ENCODE results near the gene AGMAT. TPM values are rescaled to one million over a fixed set of nuclear protein-coding genes. Genes with fewer than 3 reads are reported as not detected.
A peak's percentile ranks its signal among the peaks of the same experiment; 100 is the strongest.

The AGMAT gene
- total and polyA plus RNA-seq, 2 of the 13 experiments (the other 11 are each of a cell fraction or from before 2014, with no cell fraction given), result 59.1 to 174 TPM

GRCh38 chr1:15624133-15624714, 39.4 kb upstream of the AGMAT start (continued):
- TF ChIP-seq USF2 (IDR thresholded peaks at IDR 0.05; ENCODE audit: low read depth, low read length), result no peak
- no peak for TF ChIP-seq USF2 (CRISPR knock-in tag; IDR thresholded peaks at IDR 0.05; ENCODE audit: borderline replicate concordance)
- TF ChIP-seq REPIN1 (CRISPR knock-in tag; IDR thresholded peaks at IDR 0.05; ENCODE audit: borderline replicate concordance, low read depth), result no peak
- peak; percentile 80 for TF ChIP-seq ZNF121 (CRISPR knock-in tag; IDR thresholded peaks at IDR 0.05)

GRCh38 chr1:15623435-15623834, 38.6 kb upstream of the AGMAT start:
- WGBS (ENCODE audit: low lambda C conversion rate), result 86% methylated on average over 6 of the region's 6 CpGs
- Histone ChIP-seq H3K4me1 (ENCODE audit: insufficient read depth, low read length) (peaks cover 81% of the 10 kb centered on the region), H3K79me2 (ENCODE audit: insufficient read depth, low read length) (peaks cover 93% of the 10 kb centered on the region), H2AFZ (ENCODE audit: low read length) (no peak overlapping the region), H3K9me3 (ENCODE audit: low read length) (no peaks in the 10 kb centered on the region), H3K36me3 (replicated peaks in 1 of 2; ENCODE audit: control insufficient read depth in 1 of 2, insufficient read depth in 2 of 2, low read length in 2 of 2) (peaks cover 11 to 37% of the 10 kb centered on the region in 2 experiments), H3K4me2 (ENCODE audit: low read depth, low read length) (no peak overlapping the region), H4K20me1 (ENCODE audit: insufficient read depth, low read length) (peaks cover 86% of the 10 kb centered on the region), H3K4me3 (replicated peaks in 1 of 3; ENCODE audit: insufficient read depth in 1 of 3, low read depth in 2 of 3, low read length in 3 of 3) (no peak overlapping the region), H3K9ac (ENCODE audit: insufficient read depth, low read depth, low read length) (no peak overlapping the region), H3K27me3 (ENCODE audit: control insufficient read depth in 1 of 2, insufficient read depth in 2 of 2, low read length in 2 of 2) (no peaks in the 10 kb centered on the region), H3K27ac (ENCODE audit: extremely low read length, insufficient read depth, low read length) (no peak overlapping the region)
- ChIA-PET CTCF (ENCODE audit: low intra/inter-chr PET ratio, low total read pairs) (no interaction called here), POLR2A (interaction anchor here (1.1 kb wide), 1 partner anchor 10 kb away, joined by 3 read pairs; no protein-coding TSS in a partner anchor)
- no peak for ATAC-seq
- intact Hi-C loops (cut with micrococcal nuclease; ENCODE audit: unreplicated experiment), result loop anchor here (10.0 kb wide), 1 partner anchor 61 kb away; the partner anchor contains the start of gene PLEKHM2
- FAIRE-seq, result no peak
- in situ Hi-C loops (cut with HindIII; ENCODE audit: extremely low pct_ligation_motif_present, low pct_unique_long_range_greater_than_20kb), result no loop called here
- TF ChIP-seq ZFAT (CRISPR knock-in tag; conservative IDR thresholded peaks at IDR 0.05), result no peak
- no peak for TF ChIP-seq SP5 (CRISPR knock-in tag; IDR thresholded peaks at IDR 0.05; ENCODE audit: borderline replicate concordance, low read depth)
- TF ChIP-seq ZNF260 (CRISPR knock-in tag; IDR thresholded peaks at IDR 0.05; ENCODE audit: borderline replicate concordance, low read depth), result no peak
- TF ChIP-seq ZNF121 (CRISPR knock-in tag; IDR thresholded peaks at IDR 0.05), result peak; percentile 33; the same call in 1 of the 2 replicates
- no peak for DNase-seq (ENCODE audit: low spot score)
- no TSS peak for BruUV-seq (replicated peaks)
